ENCODE measurements around the gene NEK10. TPM values are rescaled to one million over a fixed set of nuclear protein-coding genes. Genes with fewer than 3 reads are reported as not detected.

The NEK10 gene
- total and polyA plus RNA-seq, 2 donors (not counting 3 experiments of a cell fraction or from before 2014, with no cell fraction given): 0.32 to 5.0 TPM

- Histone ChIP-seq H2AFZ (ENCODE audit: low read depth, low read length) (no peak overlapping the region), H4K20me1 (replicated peaks; ENCODE audit: control insufficient read depth, extremely low read depth, insufficient read depth, low read length) (no peaks in the 10 kb centered on the region), H3K36me3 (ENCODE audit: control insufficient read depth in 2 of 2, extremely low read depth in 1 of 2, insufficient read depth in 2 of 2, low read length in 2 of 2) (no peaks in the 10 kb centered on the region), H3K9ac (replicated peaks; ENCODE audit: extremely low read depth, insufficient read depth, low read length) (no peak overlapping the region), H3K4me1 (ENCODE audit: control insufficient read depth, extremely low read depth, insufficient read depth, low read length) (no peaks in the 10 kb centered on the region), H3K9me3 (replicated peaks; ENCODE audit: control insufficient read depth, insufficient read depth, low read length) (no peaks in the 10 kb centered on the region), H3K4me3 (replicated peaks in 1 of 3; ENCODE audit: insufficient read depth in 1 of 3, low read depth in 1 of 3, low read length in 3 of 3) (no peak overlapping the region), H3K79me2 (ENCODE audit: control insufficient read depth, insufficient read depth, low read length) (no peaks in the 10 kb centered on the region), H3K27ac (ENCODE audit: insufficient read depth, low read depth, low read length) (no peak overlapping the region), H3K4me2 (ENCODE audit: insufficient read depth, low read length) (no peak overlapping the region), H3K27me3 (ENCODE audit: control insufficient read depth in 2 of 2, insufficient read depth in 2 of 2, low read length in 2 of 2) (no peaks in the 10 kb centered on the region), H3K9me1 (replicated peaks; ENCODE audit: control insufficient read depth, extremely low read depth, insufficient read depth, low read length) (no peaks in the 10 kb centered on the region)
- DNase-seq (ENCODE audit: low read depth, low spot score): no peak
- FAIRE-seq: no peak
- no TSS peak for BruUV-seq (replicated peaks)
- dilution Hi-C loops (cut with MboI; ENCODE audit: extremely low pct_ligation_motif_present, low sequenced_read_pairs): no loop called here
- TF ChIP-seq POLR2A (IDR thresholded peaks at IDR 0.05; ENCODE audit: low read depth, low read length): no peak
- TF ChIP-seq EZH2 (IDR thresholded peaks at IDR 0.05; ENCODE audit: borderline replicate concordance, low read depth, low read length, severe bottlenecking): no peak
- TF ChIP-seq FOS (IDR thresholded peaks at IDR 0.05; ENCODE audit: borderline replicate concordance, insufficient read depth, low read length): no peak
- intact Hi-C loops (cut with micrococcal nuclease): no loop called here
- CTCF ChIA-PET: no interaction called here
- POLR2A ChIA-PET: no interaction called here
Measured at GRCh38 chr3:27095553-27096222, 273.5 kb downstream of the NEK10 start.

GRCh38 chr3:27094721-27095120 is 274.5 kb downstream of the NEK10 start:
- no peaks in the 10 kb centered on the region for H3K4me1 ChIP-seq (ENCODE audit: control insufficient read depth, extremely low read depth, insufficient read depth, low read length)
- no peaks in the 10 kb centered on the region for H3K9me1 ChIP-seq (replicated peaks; ENCODE audit: control insufficient read depth, extremely low read depth, insufficient read depth, low read length)
- no peak overlapping the region for H3K9ac ChIP-seq (replicated peaks; ENCODE audit: extremely low read depth, insufficient read depth, low read length)
- no TSS peak for BruUV-seq (replicated peaks)
- intact Hi-C loops (cut with micrococcal nuclease) (no loop called here), dilution Hi-C loops (cut with MboI; ENCODE audit: extremely low pct_ligation_motif_present, low sequenced_read_pairs) (no loop called here)
- no peaks in the 10 kb centered on the region for H4K20me1 ChIP-seq (replicated peaks; ENCODE audit: control insufficient read depth, extremely low read depth, insufficient read depth, low read length)
- DNase-seq (ENCODE audit: low read depth, low spot score) (peak; percentile 8), FAIRE-seq (no peak)
- H2AFZ ChIP-seq (ENCODE audit: low read depth, low read length): no peak overlapping the region
- ChIA-PET POLR2A (no interaction called here), CTCF (no interaction called here)
- TF ChIP-seq FOS (IDR thresholded peaks at IDR 0.05; ENCODE audit: borderline replicate concordance, insufficient read depth, low read length) (no peak), GATA2 (IDR thresholded peaks at IDR 0.05; ENCODE audit: insufficient read depth, insufficient read length, low read depth, low read length) (no peak), EZH2 (IDR thresholded peaks at IDR 0.05; ENCODE audit: borderline replicate concordance, low read depth, low read length, severe bottlenecking) (no peak)
- no peaks in the 10 kb centered on the region for H3K79me2 ChIP-seq (ENCODE audit: control insufficient read depth, insufficient read depth, low read length)
- H3K9me3 ChIP-seq (replicated peaks; ENCODE audit: control insufficient read depth, insufficient read depth, low read length): no peaks in the 10 kb centered on the region
- H3K27ac ChIP-seq (ENCODE audit: insufficient read depth, low read depth, low read length): no peak overlapping the region
- no peaks in the 10 kb centered on the region for H3K36me3 ChIP-seq (ENCODE audit: control insufficient read depth in 2 of 2, extremely low read depth in 1 of 2, insufficient read depth in 2 of 2, low read length in 2 of 2)
- H3K27me3 ChIP-seq (ENCODE audit: control insufficient read depth in 2 of 2, insufficient read depth in 2 of 2, low read length in 2 of 2): no peaks in the 10 kb centered on the region
- H3K4me2 ChIP-seq (ENCODE audit: insufficient read depth, low read length): no peak overlapping the region
- no peak overlapping the region for H3K4me3 ChIP-seq (replicated peaks in 1 of 3; ENCODE audit: insufficient read depth in 1 of 3, low read depth in 1 of 3, low read length in 3 of 3)
